ENCODE data around the gene TMEM176B.

- TF ChIP-seq CTCF (conservative IDR thresholded peaks at IDR 0.05; ENCODE audit: low read length) (no peak), EZH2phosphoT487 (IDR thresholded peaks at IDR 0.05; ENCODE audit: borderline replicate concordance, low read depth, low read length) (no peak)
Measured at GRCh38 chr7:150847536-150847935, 47.4 kb upstream of the TMEM176B start.

Measured in OCI-LY7 (cell line).